HuH-7.5 (cell line): ENCODE measurements around the gene RAD9A.

Source experiments
- DNase-seq: peaks from one replicate; pipeline ENCODE4 v3.0.0; 2011; ENCODE audit warnings: low spot score

RAD9A gene

GRCh38 chr11:67428052-67429001 lies 36.5 kb downstream of the RAD9A start, which contains the start of gene RPS6KB2:
Gene RPS6KB2 (plus strand): TSS chr11:67428494. CDS start chr11:67428546, 52 bp downstream.
- peak; percentile 100 for DNase-seq

GRCh38 chr11:67429038-67429668 lies 37.4 kb downstream of the RAD9A start:
- no peak for DNase-seq

GRCh38 chr11:67429722-67430121 lies 37.9 kb downstream of the RAD9A start:
- DNase-seq: no peak

GRCh38 chr11:67431346-67432249 lies 39.8 kb downstream of the RAD9A start:
- DNase-seq: no peak

- DNase-seq: no peak
Measured at GRCh38 chr11:67432655-67433349, 41.0 kb downstream of the RAD9A start.

GRCh38 chr11:67433536-67434394 lies 42.0 kb downstream of the RAD9A start:
- no peak for DNase-seq

- DNase-seq: no peak
Measured at GRCh38 chr11:67434395-67434881, 42.7 kb downstream of the RAD9A start.

- DNase-seq: no peak
Measured at GRCh38 chr11:67435031-67435726, 43.4 kb downstream of the RAD9A start.

GRCh38 chr11:67435727-67436458 lies 44.1 kb downstream of the RAD9A start:
- no peak for DNase-seq

- DNase-seq: peak; percentile 89
Measured at GRCh38 chr11:67436459-67437081, 44.8 kb downstream of the RAD9A start.

GRCh38 chr11:67437082-67437808 lies 45.5 kb downstream of the RAD9A start, which contains the start of gene PTPRCAP:
Gene PTPRCAP (minus strand): TSS chr11:67437682. CDS start chr11:67437619, 63 bp downstream.
- DNase-seq: no peak

GRCh38 chr11:67437809-67438157 lies 46.0 kb downstream of the RAD9A start:
- no peak for DNase-seq

- no peak for DNase-seq
Measured at GRCh38 chr11:67438158-67438902, 46.5 kb downstream of the RAD9A start.

- DNase-seq: peak; percentile 92
Measured at GRCh38 chr11:67439321-67440228, 47.8 kb downstream of the RAD9A start.

- DNase-seq: no peak
Measured at GRCh38 chr11:67440229-67441097, 48.7 kb downstream of the RAD9A start.
